GM18508 (cell line): Measurements from ENCODE around the gene FBP2.

Experiments
- ATAC-seq: cut with Tn5 transposase; IDR thresholded peaks from one replicate; pipeline ENCODE4 v1.9.1; 2021; ENCODE audit warnings: moderate number of reproducible peaks; ENCODE audit not compliant: insufficient read depth, unreplicated experiment

The FBP2 gene

DNA sequence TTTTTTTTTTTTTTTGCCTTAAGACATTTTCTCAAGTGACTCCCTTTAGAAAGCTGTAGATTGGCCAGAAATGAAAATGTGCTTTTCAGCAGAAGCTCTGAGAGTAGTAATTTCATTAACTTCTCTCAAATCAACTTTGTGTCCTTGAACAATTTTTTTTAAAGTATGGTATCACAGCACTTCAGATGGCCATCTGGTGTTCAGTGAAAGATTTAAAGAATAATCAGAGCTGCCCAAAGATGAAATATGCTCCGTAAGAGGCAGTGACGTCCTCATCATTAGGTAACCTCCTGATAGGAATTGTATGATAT, 81.7 kb downstream of the FBP2 start:
- ATAC-seq = no peak

GRCh38 chr9:94511134-94511954, 82.3 kb downstream of the FBP2 start:
- no peak for ATAC-seq
